Pancreas (tissue), 10 donors: ENCODE measurements around the gene MTNR1B. TPM values are rescaled to one million over a fixed set of nuclear protein-coding genes. Genes with fewer than 3 reads are reported as not detected.

Experiments
- ATAC-seq, 4 donors: fragments of 200-7000 bp; cut with Tn5 transposase; one replicate each; pipeline versions ENCODE4 v1.8.0 to v1.9.1; 2020; ENCODE audit warnings: mild to moderate bottlenecking in 4 of 4, moderate library complexity in 4 of 4
- DNase-seq, 6 donors: peaks; one replicate each; pipeline ENCODE4 v3.0.0-alpha.2; 2020
- FAIRE-seq: peaks from 2 replicates; lab custom pipeline; 2012; peaks lifted over from hg19 to GRCh38; lab: Jason Lieb, UNC
- H3K27ac ChIP-seq, 4 donors: fragments of 200-600 bp; sonication (generic); 1 replicate in 3 of 4; 2 replicates in 1 of 4; pipeline versions ENCODE4 v1.5.0 to v1.8.0; 2020
- H3K27me3 ChIP-seq, 4 donors: fragments of 200-600 bp; one replicate each; pipeline ENCODE4 v1.8.0; 2021
- H3K36me3 ChIP-seq, 3 donors: fragments of 200-600 bp; sonication (generic) in 1 of 3; one replicate each; pipeline versions ENCODE4 v1.5.0 to v1.8.0; 2020 to 2021
- H3K4me1 ChIP-seq, 3 donors: fragments of 200-600 bp; one replicate each; pipeline ENCODE4 v1.8.0; 2021
- H3K4me3 ChIP-seq, 4 donors: fragments of 200-600 bp; sonication (generic) in 2 of 4; one replicate each; pipeline versions ENCODE4 v1.5.0 to v1.8.0; 2020 to 2021
- H3K9me3 ChIP-seq, 4 donors: fragments of 200-600 bp; one replicate each; pipeline ENCODE4 v1.8.0; 2021
- CTCF ChIP-seq, 4 donors: fragments of 200-600 bp; sonication (generic) in 3 of 4; IDR thresholded peaks; one replicate each; pipeline versions ENCODE4 v1.5.0 to v1.8.0; 2021; ENCODE audit warnings: antibody characterized with exemption in 4 of 4
- WGBS, 2 donors: extraction: QIAGEN DNeasy Blood & Tissue Kit; methylation state at CpG; one replicate each; pipeline ENCODE4 v1.1.7; 2013; 5-methylcytosine and 5-hydroxymethylcytosine counted together
- intact Hi-C, 3 donors: fragments of 100-400 bp; cut with DNase I; formaldehyde crosslinking; loops; one replicate each; pipeline versions ENCODE4 v1.11.1 to v1.14.2; 2022
- polyA plus RNA-seq, 2 donors: library from polyadenylated mRNA; stranded (reverse); fragments of 200-250 nt; gene quantifications; one replicate each; pipeline ENCODE4 v1.2.3, GENCODE V29; 2013
- total RNA-seq, 6 donors: library from RNA; stranded (reverse); fragmentation: NEBNext Ultra II Directional in 4 of 6; extraction: Animal tissue kit (Norgen Biotek cat#: 25700) in 4 of 6; gene quantifications; one replicate each; pipeline versions ENCODE4 v1.2.1 to v1.2.4, GENCODE V29; 2021 to 2023
- donor health status: healthy with polysubstance abuse.
- donor health status: DM: no; HTN: no; CAD: no; lungs with moderate emphysema.
- donor health status: DM: no; HTN: no; CAD: no.
- donor health status: control.
- donor health status: control.
- donor health status: Bipolar disorder and iron deficiency.
- donor health status: DM: yes; HTN: yes; CAD: no.
- donor health status: DM: no; HTN: no; CAD: no.
- donor health status: DM: no; HTN: no; CAD: no.
- donor health status: DM: yes; HTN: yes; CAD: no.

The MTNR1B gene
- total and polyA plus RNA-seq, 8 donors = 0.07 TPM; not detected in 7

DNA sequence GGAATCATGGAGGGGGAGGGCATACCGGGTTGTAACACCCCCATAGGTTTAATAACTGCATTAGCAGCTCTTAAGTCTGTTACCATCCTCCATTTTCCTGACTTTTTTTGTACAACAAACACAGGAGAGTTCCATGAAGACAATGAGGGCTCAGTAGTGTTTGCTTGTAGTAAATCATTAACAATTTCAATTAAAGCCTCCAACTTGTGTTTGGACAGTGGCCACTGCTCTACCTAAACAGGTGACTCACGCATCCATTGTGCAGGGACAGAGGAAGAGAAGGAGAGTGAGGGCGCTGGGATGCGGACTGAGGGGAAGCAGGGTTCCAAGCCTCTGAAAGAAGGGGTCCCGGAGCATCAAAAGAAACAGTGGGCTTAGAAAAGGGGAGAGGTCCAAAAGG lies 21.3 kb upstream of the MTNR1B start:
- H3K27me3 ChIP-seq = no peaks in the 10 kb centered on the region
- 29 to 30% methylated on average over 5 of the region's 5 CpGs for WGBS, 2 donors
- peak in 4 of 6 donors; percentile 44 to 57 (median 50) for DNase-seq

DNA sequence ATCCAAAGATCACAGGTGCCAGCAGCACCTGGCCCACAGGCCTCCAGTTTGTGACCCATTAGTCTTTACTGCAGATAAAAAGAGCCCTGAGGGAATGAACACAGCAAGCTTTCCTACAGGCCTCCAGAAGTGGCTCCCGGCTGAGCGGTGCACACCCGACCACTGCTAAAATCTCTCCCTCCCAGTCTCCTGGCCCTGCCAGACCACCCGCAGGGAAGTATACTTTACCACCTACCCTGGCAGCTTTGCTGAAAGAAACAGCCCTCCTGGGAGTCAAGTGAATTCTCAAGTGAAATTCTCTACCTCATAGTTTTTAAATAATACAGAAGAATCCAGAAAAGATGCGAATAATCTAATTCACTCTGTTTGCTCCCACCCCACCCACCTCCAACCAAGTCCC lies 15.4 kb upstream of the MTNR1B start:
- Histone ChIP-seq H3K36me3 (no peaks in the 10 kb centered on the region), H3K27me3 (no peaks in the 10 kb centered on the region), H3K4me3 (no peak overlapping the region), H3K4me1 (no peaks in the 10 kb centered on the region), H3K27ac (no peak overlapping the region), H3K9me3 (no peaks in the 10 kb centered on the region)
- intact Hi-C loops = no loop called here
- ATAC-seq = no peak
- no peak for FAIRE-seq
- no peak for DNase-seq
- no peak for TF ChIP-seq CTCF (IDR thresholded peaks at IDR 0.05)
- 91 to 94% methylated on average over 5 of the region's 5 CpGs for WGBS, 2 donors

More for the DNA sequence above, 21.3 kb upstream of the MTNR1B start:
- H3K36me3 ChIP-seq = no peaks in the 10 kb centered on the region
- peak overlapping the region in 1 of 4 donors; percentile 16 for H3K4me3 ChIP-seq
- peaks cover 0 to 7% (median 0%) of the 10 kb centered on the region in 3 donors for H3K4me1 ChIP-seq
- intact Hi-C loops = loop anchor here in 1 of 3 donors (10.0 kb wide), 1 partner anchor 277 kb away; no protein-coding TSS in a partner anchor
- FAIRE-seq (no peak), ATAC-seq (peak; percentile 63 to 93 (median 85))
- H3K27ac ChIP-seq = peak overlapping the region in 2 of 4 donors; percentile 52 to 64
- TF ChIP-seq CTCF (IDR thresholded peaks at IDR 0.05) = no peak
- no peaks in the 10 kb centered on the region for H3K9me3 ChIP-seq

- H3K4me3 ChIP-seq = no peak overlapping the region
- FAIRE-seq = no peak
- H3K27ac ChIP-seq = no peak overlapping the region
- no peak for ATAC-seq
- intact Hi-C loops = no loop called here
- H3K9me3 ChIP-seq = no peaks in the 10 kb centered on the region
- no peak for TF ChIP-seq CTCF (IDR thresholded peaks at IDR 0.05)
- no peaks in the 10 kb centered on the region for H3K4me1 ChIP-seq
- no peaks in the 10 kb centered on the region for H3K27me3 ChIP-seq
- DNase-seq = no peak
- no peaks in the 10 kb centered on the region for H3K36me3 ChIP-seq
Measured at GRCh38 chr11:92955860-92956259, 13.6 kb upstream of the MTNR1B start.

- H3K4me1 ChIP-seq = no peaks in the 10 kb centered on the region
- WGBS, 2 donors = 38 to 42% methylated on average over 1 of the region's 1 CpG
- TF ChIP-seq CTCF (IDR thresholded peaks at IDR 0.05) = no peak
- DNase-seq (no peak), FAIRE-seq (no peak), ATAC-seq (no peak)
- intact Hi-C loops = no loop called here
- H3K27me3 ChIP-seq = no peaks in the 10 kb centered on the region
- H3K4me3 ChIP-seq = no peak overlapping the region
- H3K27ac ChIP-seq = no peak overlapping the region
- H3K9me3 ChIP-seq = no peaks in the 10 kb centered on the region
- no peaks in the 10 kb centered on the region for H3K36me3 ChIP-seq
Measured at GRCh38 chr11:92960886-92961285, 8.6 kb upstream of the MTNR1B start.

DNA sequence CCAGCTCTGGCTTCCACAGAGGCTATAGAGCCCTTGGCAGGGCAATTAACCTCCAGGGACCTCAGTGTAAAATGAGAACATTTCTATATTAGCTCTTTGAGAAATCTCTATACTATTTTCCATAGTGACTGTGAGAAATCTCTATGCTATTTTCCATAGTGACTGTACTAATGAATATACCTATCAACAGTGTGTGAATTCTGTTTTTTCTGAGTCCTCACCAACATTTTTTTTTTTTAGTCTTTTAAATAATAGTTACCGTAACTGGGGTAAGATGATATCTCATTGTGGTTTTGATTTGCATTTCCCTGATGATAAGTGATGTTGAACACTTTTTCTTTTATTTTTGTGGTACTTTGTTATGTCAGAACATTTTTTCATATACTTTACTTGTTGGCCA lies 7.0 kb upstream of the MTNR1B start:
- H3K27me3 ChIP-seq = no peaks in the 10 kb centered on the region
- no peak for DNase-seq
- 78 to 88% methylated on average over 1 of the region's 1 CpG for WGBS, 2 donors
- no peak overlapping the region for H3K27ac ChIP-seq
- no peak overlapping the region for H3K4me3 ChIP-seq
- no peak for FAIRE-seq
- intact Hi-C loops = no loop called here
- no peaks in the 10 kb centered on the region for H3K36me3 ChIP-seq
- ATAC-seq = no peak
- TF ChIP-seq CTCF (IDR thresholded peaks at IDR 0.05) = no peak
- no peaks in the 10 kb centered on the region for H3K4me1 ChIP-seq
- H3K9me3 ChIP-seq = no peaks in the 10 kb centered on the region
